H1 (cell line): ENCODE measurements around the gene LIPT2. TPM values are rescaled to one million over a fixed set of nuclear protein-coding genes. Genes with fewer than 3 reads are reported as not detected.

Source experiments
- CTCF ChIA-PET: fragments of 300-600 bp; sonication (Branson Sonifier 250); formaldehyde crosslinking; loops from one replicate; lab custom pipeline; 2021; ENCODE audit not compliant: partially characterized antibody; lab: Charles Lee
- POLR2A ChIA-PET: fragments of 300-600 bp; sonication (Branson Sonifier 250); formaldehyde crosslinking; loops from one replicate; lab custom pipeline; 2021; ENCODE audit warnings: inconsistent platforms; ENCODE audit not compliant: partially characterized antibody; lab: Charles Lee
- DNase-seq, 2 experiments: peaks; one replicate each; pipeline versions ENCODE4 v3.0.0 to v3.0.0-alpha.2; 2010 to 2022; ENCODE audit warnings: low spot score in 2 of 2, low read depth in 1 of 2, mixed read lengths in 1 of 2
- FAIRE-seq: peaks from 2 replicates; lab custom pipeline; 2011; peaks lifted over from hg19 to GRCh38; lab: Jason Lieb, UNC
- H2AFZ ChIP-seq: 2 replicates; pipeline ENCODE4 v1.8.1; 2012; ENCODE audit warnings: low read length, inconsistent platforms
- H2AK5ac ChIP-seq: 2 replicates; pipeline ENCODE4 v1.6.1; 2013; ENCODE audit warnings: low read depth, low read length
- H2BK120ac ChIP-seq: replicated peaks from 2 replicates; pipeline ENCODE3; 2013; ENCODE audit warnings: low read depth, low read length, inconsistent platforms
- H2BK12ac ChIP-seq: 2 replicates; pipeline ENCODE4 v1.6.1; 2013; ENCODE audit warnings: low read depth, low read length
- H2BK15ac ChIP-seq: 2 replicates; pipeline ENCODE4 v1.6.1; 2013; ENCODE audit warnings: low read length
- H2BK20ac ChIP-seq: 2 replicates; pipeline ENCODE4 v1.6.1; 2013; ENCODE audit warnings: low read length
- H2BK5ac ChIP-seq: 2 replicates; pipeline ENCODE4 v1.6.1; 2013; ENCODE audit warnings: low read depth, low read length
- H3K14ac ChIP-seq: 2 replicates; pipeline ENCODE4 v1.6.1; 2013; ENCODE audit warnings: inconsistent platforms; ENCODE audit not compliant: insufficient read length
- H3K18ac ChIP-seq: 2 replicates; pipeline ENCODE4 v1.6.1; 2013; ENCODE audit warnings: low read length; ENCODE audit errors: extremely low read depth
- H3K23ac ChIP-seq: 2 replicates; pipeline ENCODE4 v1.6.1; 2013; ENCODE audit warnings: inconsistent platforms; ENCODE audit not compliant: insufficient read length
- H3K23me2 ChIP-seq: 2 replicates; pipeline ENCODE4 v1.6.1; 2013; ENCODE audit warnings: low read depth, low read length
- H3K27ac ChIP-seq: 2 replicates; pipeline ENCODE4 v1.6.1; 2011; ENCODE audit warnings: low read depth, low read length, inconsistent platforms
- H3K27me3 ChIP-seq, 4 experiments: replicated peaks in 1 of 4; 1 replicate in 1 of 4; 2 replicates in 3 of 4; pipeline versions ENCODE4 v1.6.1 to v1.8.1; 2011 to 2013; ENCODE audit warnings: low read length in 3 of 4, mild to moderate bottlenecking in 3 of 4, inconsistent platforms in 2 of 4, mixed read lengths in 2 of 4, moderate library complexity in 1 of 4; ENCODE audit not compliant: control insufficient read depth in 3 of 4, insufficient read depth in 3 of 4; ENCODE audit errors: extremely low read depth in 1 of 4
- H3K36me3 ChIP-seq, 4 experiments: 2 replicates each; pipeline versions ENCODE4 v1.6.1 to v1.8.1; 2011 to 2013; ENCODE audit warnings: mild to moderate bottlenecking in 4 of 4, low read length in 3 of 4, moderate library complexity in 2 of 4, control low read depth in 1 of 4, inconsistent platforms in 1 of 4; ENCODE audit not compliant: insufficient read depth in 4 of 4, control insufficient read depth in 2 of 4
- H3K4ac ChIP-seq: replicated peaks from 2 replicates; pipeline ENCODE3; 2013; ENCODE audit warnings: low read length, low read depth, mixed read lengths, inconsistent platforms; ENCODE audit not compliant: insufficient read length
- H3K4me1 ChIP-seq, 4 experiments: replicated peaks in 1 of 4; 1 replicate in 1 of 4; 2 replicates in 3 of 4; pipeline versions ENCODE4 v1.6.1 to v1.8.1; 2011 to 2013; ENCODE audit warnings: low read length in 3 of 4, inconsistent platforms in 2 of 4, mixed read lengths in 1 of 4; ENCODE audit not compliant: insufficient read depth in 4 of 4, control insufficient read depth in 3 of 4
- H3K4me2 ChIP-seq, 2 experiments: 2 replicates each; pipeline versions ENCODE4 v1.6.1 to v1.8.1; 2011 to 2013; ENCODE audit warnings: low read depth in 2 of 2, low read length in 2 of 2, control low read depth in 1 of 2, inconsistent platforms in 1 of 2, mild to moderate bottlenecking in 1 of 2; ENCODE audit not compliant: insufficient read depth in 1 of 2
- H3K4me3 ChIP-seq, 4 experiments: fragments of 200-600, 300-600 bp in 1 of 4; sonication (generic), shearing (Covaris generic), sonication (Bioruptor Twin) in 1 of 4; 2 replicates each; pipeline versions ENCODE4 v1.5.1 to v1.8.1; 2011 to 2016; ENCODE audit warnings: low read length in 4 of 4, low read depth in 3 of 4, control low read depth in 2 of 4, inconsistent platforms in 2 of 4, mild to moderate bottlenecking in 2 of 4, mixed read lengths in 1 of 4, moderate library complexity in 1 of 4; ENCODE audit not compliant: insufficient read depth in 2 of 4; ENCODE audit errors: extremely low read depth in 1 of 4
- H3K56ac ChIP-seq: replicated peaks from 2 replicates; pipeline ENCODE3; 2013; ENCODE audit warnings: low read depth, mild to moderate bottlenecking, mixed read lengths, low read length, inconsistent platforms; ENCODE audit not compliant: insufficient read length
- H3K79me1 ChIP-seq: 2 replicates; pipeline ENCODE4 v1.6.1; 2013; ENCODE audit warnings: low read depth, low read length, control low read depth
- H3K79me2 ChIP-seq, 2 experiments: 2 replicates each; pipeline versions ENCODE4 v1.6.1 to v1.8.1; 2012 to 2013; ENCODE audit warnings: low read length in 2 of 2, mild to moderate bottlenecking in 2 of 2, inconsistent platforms in 1 of 2; ENCODE audit not compliant: insufficient read depth in 2 of 2, control insufficient read depth in 1 of 2
- H3K9ac ChIP-seq, 4 experiments: replicated peaks in 1 of 4; 1 replicate in 1 of 4; 2 replicates in 3 of 4; pipeline versions ENCODE4 v1.6.1 to v1.8.1; 2011 to 2013; ENCODE audit warnings: low read depth in 3 of 4, low read length in 3 of 4, control low read depth in 2 of 4, mild to moderate bottlenecking in 2 of 4, moderate library complexity in 2 of 4, inconsistent platforms in 1 of 4; ENCODE audit errors: extremely low read depth in 1 of 4
- H3K9me3 ChIP-seq, 2 experiments: 2 replicates each; pipeline versions ENCODE4 v1.6.1 to v1.8.1; 2012 to 2013; ENCODE audit warnings: mild to moderate bottlenecking in 2 of 2, moderate library complexity in 2 of 2, control low read depth in 1 of 2, inconsistent platforms in 1 of 2, low read depth in 1 of 2, low read length in 1 of 2, mixed read lengths in 1 of 2; ENCODE audit not compliant: insufficient read depth in 2 of 2
- H4K20me1 ChIP-seq, 2 experiments: replicated peaks in 1 of 2; 2 replicates each; pipeline versions ENCODE3 to v1.8.1; 2011 to 2013; ENCODE audit warnings: inconsistent platforms in 2 of 2, low read length in 2 of 2, mild to moderate bottlenecking in 1 of 2; ENCODE audit not compliant: insufficient read depth in 2 of 2, control insufficient read depth in 1 of 2
- H4K5ac ChIP-seq: 2 replicates; pipeline ENCODE4 v1.6.1; 2013; ENCODE audit warnings: low read length, low read depth, mixed read lengths, inconsistent platforms; ENCODE audit not compliant: insufficient read length
- H4K8ac ChIP-seq: 2 replicates; pipeline ENCODE4 v1.8.0; 2013; ENCODE audit warnings: mild to moderate bottlenecking, moderate library complexity, low read length, inconsistent platforms; ENCODE audit not compliant: insufficient read depth; ENCODE audit errors: extremely low read depth
- H4K91ac ChIP-seq: replicated peaks from 2 replicates; pipeline ENCODE3; 2013; ENCODE audit warnings: low read length, mixed read lengths, inconsistent platforms; ENCODE audit not compliant: insufficient read length
- ATF3 ChIP-seq: IDR thresholded peaks from 2 replicates; pipeline ENCODE4 v1.6.1; 2011; ENCODE audit warnings: low read depth, mild to moderate bottlenecking, low read length; ENCODE audit not compliant: insufficient read depth
- BCL11A ChIP-seq, 2 experiments: IDR thresholded peaks; one replicate each; pipeline ENCODE4 v1.6.1; 2011; ENCODE audit warnings: low read depth in 2 of 2, low read length in 2 of 2, mild to moderate bottlenecking in 2 of 2
- CHD1 ChIP-seq: IDR thresholded peaks from 2 replicates; pipeline ENCODE4 v1.6.1; 2012; ENCODE audit warnings: low read depth, low read length, improper control_type of control experiment
- EGR1 ChIP-seq: IDR thresholded peaks from 2 replicates; pipeline ENCODE4 v1.6.1; 2011; ENCODE audit warnings: low read depth, low read length, borderline replicate concordance
- HDAC2 ChIP-seq, 2 experiments: fragments of 300-600 bp in 1 of 2; sonication (generic) in 1 of 2; IDR thresholded peaks; 2 replicates each; pipeline ENCODE4 v1.6.1; 2011 to 2012; ENCODE audit warnings: low read depth in 2 of 2, low read length in 2 of 2, mild to moderate bottlenecking in 2 of 2, moderate library complexity in 2 of 2, borderline replicate concordance in 1 of 2, inconsistent platforms in 1 of 2
- JUN ChIP-seq: IDR thresholded peaks from 2 replicates; pipeline ENCODE4 v1.6.1; 2011; ENCODE audit warnings: low read depth, mild to moderate bottlenecking, improper control_type of control experiment, low read length
- RXRA ChIP-seq: IDR thresholded peaks from 2 replicates; pipeline ENCODE4 v1.6.1; 2011; ENCODE audit warnings: low read depth, mild to moderate bottlenecking, low read length, moderate library complexity; ENCODE audit not compliant: insufficient read depth
- SP2 ChIP-seq: IDR thresholded peaks from 2 replicates; pipeline ENCODE4 v1.6.1; 2012; ENCODE audit warnings: mild to moderate bottlenecking, low read length, inconsistent platforms
- TAF1 ChIP-seq: IDR thresholded peaks from 2 replicates; pipeline ENCODE4 v1.6.1; 2011; ENCODE audit warnings: mild to moderate bottlenecking, low read depth, low read length
- TAF7 ChIP-seq: optimal IDR thresholded peaks from 2 replicates; pipeline ENCODE3; 2011; ENCODE audit warnings: low read depth, mild to moderate bottlenecking, inconsistent platforms, low read length, moderate library complexity, borderline replicate concordance
- TBP ChIP-seq: IDR thresholded peaks from 2 replicates; pipeline ENCODE4 v1.6.1; 2011; ENCODE audit warnings: low read depth, low read length, improper control_type of control experiment
- WGBS, 2 experiments: shearing (Covaris generic) in 1 of 2; methylation state at CpG; one replicate each; pipeline versions ENCODE4 v1.1.6 to v1.1.7; 2013 to 2015; ENCODE audit warnings: low lambda C conversion rate in 2 of 2, mixed read lengths in 2 of 2, inconsistent platforms in 1 of 2, low coverage in 1 of 2, missing lambda C conversion rate in 1 of 2; ENCODE audit not compliant: insufficient replicate concordance in 2 of 2, insufficient coverage in 1 of 2, insufficient read length in 1 of 2; ENCODE audit errors: extremely low coverage in 1 of 2, missing lambda C conversion rate in 1 of 2; 5-methylcytosine and 5-hydroxymethylcytosine counted together
- polyA plus RNA-seq, 7 experiments: library from polyadenylated mRNA; depleted of rRNA in 3 of 7; stranded (reverse) in 5 of 7; unstranded in 2 of 7; fragments of >200 nt in 5 of 7; fragments of 200-250 nt in 2 of 7; gene quantifications; 1 replicate in 5 of 7; 2 replicates in 1 of 7; 4 replicates in 1 of 7; pipeline versions ENCODE4 v1.2.1 to v1.2.3, GENCODE V29; 2011 to 2013; ENCODE audit warnings: missing spikeins in 2 of 7, mixed read lengths in 2 of 7
- total RNA-seq: library from RNA; stranded (reverse); fragmentation: NEBNext Ultra II Directional; extraction: Animal tissue kit (Norgen Biotek cat#: 25700); gene quantifications from 2 replicates; pipeline ENCODE4 v1.2.1, GENCODE V29; 2021

Gene LIPT2
- total and polyA plus RNA-seq, 2 of the 8 experiments (the other 6 are each of a cell fraction or from before 2014, with no cell fraction given): 6.4 to 16.7 TPM

- H4K20me1 ChIP-seq: no peaks in the 10 kb centered on the region
- H2BK15ac ChIP-seq: no peak overlapping the region
- H3K14ac ChIP-seq: no peak overlapping the region
- H4K5ac ChIP-seq: no peak overlapping the region
- H2AK5ac ChIP-seq: no peak overlapping the region
- H4K91ac ChIP-seq: no peak overlapping the region
- H3K4me3 ChIP-seq: no peak overlapping the region
- H2AFZ ChIP-seq: no peak overlapping the region
- TF ChIP-seq TAF7 (no peak), JUN (no peak), TBP (no peak), SP2 (no peak), CHD1 (no peak), HDAC2 (IDR thresholded peaks at IDR 0.05; ENCODE audit: borderline replicate concordance in 1 of 2, low read depth in 2 of 2, low read length in 2 of 2) (no peak), ATF3 (no peak), EGR1 (no peak), RXRA (no peak), BCL11A (IDR thresholded peaks at IDR 0.05; ENCODE audit: low read depth in 2 of 2, low read length in 2 of 2) (no peak), TAF1 (no peak)
- H3K9ac ChIP-seq: no peak overlapping the region
- no peak overlapping the region for H2BK20ac ChIP-seq
- H2BK12ac ChIP-seq: no peak overlapping the region
- no peak overlapping the region for H2BK120ac ChIP-seq
- ChIA-PET POLR2A (interaction anchor here (0.5 to 1.3 kb wide), 3 partner anchors 33 to 142 kb away, joined by 3 to 4 read pairs (median 3); partner anchors contain the start of gene POLD3), CTCF (interaction anchor here (0.6 to 8.6 kb wide), 34 partner anchors 10 to 202 kb away, joined by 3 to 291 read pairs (median 4); no protein-coding TSS in a partner anchor)
- no peak overlapping the region for H3K23ac ChIP-seq
- no peak overlapping the region for H3K4me2 ChIP-seq
- H3K27me3 ChIP-seq: no peaks in the 10 kb centered on the region
- H2BK5ac ChIP-seq: no peak overlapping the region
- no peak overlapping the region for H3K4ac ChIP-seq
- WGBS, 2 experiments: 85% methylated on average over 5 of the region's 6 CpGs; no CpG with 5 or more reads in 1 of the 2 experiments
- no peaks in the 10 kb centered on the region for H3K9me3 ChIP-seq
- no peak for DNase-seq
- no peaks in the 10 kb centered on the region for H3K79me1 ChIP-seq
- no peaks in the 10 kb centered on the region for H3K36me3 ChIP-seq
- no peaks in the 10 kb centered on the region for H3K23me2 ChIP-seq
- no peak overlapping the region for H3K27ac ChIP-seq
- H3K79me2 ChIP-seq: no peaks in the 10 kb centered on the region
- no peak overlapping the region for H4K8ac ChIP-seq
- H3K4me1 ChIP-seq: peaks cover 0 to 2% (median 0%) of the 10 kb centered on the region in 4 experiments; a peak in 1 of 7 replicates
- no peak overlapping the region for H3K56ac ChIP-seq
- no peak for FAIRE-seq
- H3K18ac ChIP-seq: no peak overlapping the region
Observed at GRCh38 chr11:74450318-74450717, 43.2 kb downstream of the LIPT2 start.
